ENCODE measurements around the gene NOVA2.
A peak's percentile ranks its signal among the peaks of the same experiment; 100 is the strongest.

The NOVA2 gene

GRCh38 chr19:45887200-45887710 lies 86.4 kb downstream of the NOVA2 start:
- no peak for DNase-seq

- peak; percentile 92 to 94 for DNase-seq
These were observed 87.1 kb downstream of the NOVA2 start for GRCh38 chr19:45886427-45887199.

- peak; percentile 92 to 93 for DNase-seq
These were observed 87.9 kb downstream of the NOVA2 start, which contains the start of gene IRF2BP1 for GRCh38 chr19:45885556-45886426. Gene IRF2BP1, minus strand, starts transcription at chr19:45886141. Its CDS starts 367 bp downstream, at chr19:45885774.

DNA sequence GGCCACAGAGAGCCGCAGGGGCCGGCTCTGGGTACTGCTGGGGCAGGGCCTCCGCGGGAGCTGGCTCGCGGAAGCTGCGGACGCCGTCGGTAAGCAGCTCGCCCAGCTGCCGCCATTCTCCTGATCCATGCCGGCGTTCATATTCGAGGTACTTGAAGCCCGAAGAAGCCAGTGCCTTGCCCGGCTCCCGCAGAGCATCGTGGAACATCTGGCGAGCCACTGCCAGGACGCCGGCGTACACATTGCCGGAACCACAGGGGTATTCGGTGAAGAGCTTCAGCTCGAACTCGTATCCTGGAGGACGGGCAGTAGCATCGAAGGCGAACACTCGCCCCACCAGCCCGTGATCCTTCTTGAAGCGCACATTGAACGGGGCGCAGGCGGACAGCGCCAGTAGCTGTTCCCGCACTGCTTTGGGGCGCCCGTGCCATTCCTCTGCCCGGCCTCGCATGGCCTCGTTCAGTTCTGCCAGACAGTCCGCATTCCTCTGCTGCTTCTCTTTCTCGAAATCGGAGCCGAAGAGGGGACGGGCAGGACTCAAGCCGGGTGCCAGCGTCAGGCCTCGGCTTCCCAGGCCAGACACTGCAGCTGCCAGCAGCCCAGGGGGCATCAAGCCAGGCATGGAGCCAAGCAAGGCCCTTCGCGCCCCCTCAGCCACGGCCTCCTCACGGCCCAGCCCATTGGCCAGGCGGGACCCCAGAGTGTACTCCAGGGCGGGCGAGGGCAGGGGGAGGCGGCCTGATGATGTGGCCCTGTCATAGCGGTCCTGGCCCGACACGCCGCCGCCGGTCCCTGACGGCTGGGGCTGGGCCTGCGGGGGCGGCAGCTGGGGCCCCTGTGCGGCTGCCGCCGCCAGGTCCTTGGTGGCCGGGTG lies 88.7 kb downstream of the NOVA2 start:
- DNase-seq, result no peak

DNA sequence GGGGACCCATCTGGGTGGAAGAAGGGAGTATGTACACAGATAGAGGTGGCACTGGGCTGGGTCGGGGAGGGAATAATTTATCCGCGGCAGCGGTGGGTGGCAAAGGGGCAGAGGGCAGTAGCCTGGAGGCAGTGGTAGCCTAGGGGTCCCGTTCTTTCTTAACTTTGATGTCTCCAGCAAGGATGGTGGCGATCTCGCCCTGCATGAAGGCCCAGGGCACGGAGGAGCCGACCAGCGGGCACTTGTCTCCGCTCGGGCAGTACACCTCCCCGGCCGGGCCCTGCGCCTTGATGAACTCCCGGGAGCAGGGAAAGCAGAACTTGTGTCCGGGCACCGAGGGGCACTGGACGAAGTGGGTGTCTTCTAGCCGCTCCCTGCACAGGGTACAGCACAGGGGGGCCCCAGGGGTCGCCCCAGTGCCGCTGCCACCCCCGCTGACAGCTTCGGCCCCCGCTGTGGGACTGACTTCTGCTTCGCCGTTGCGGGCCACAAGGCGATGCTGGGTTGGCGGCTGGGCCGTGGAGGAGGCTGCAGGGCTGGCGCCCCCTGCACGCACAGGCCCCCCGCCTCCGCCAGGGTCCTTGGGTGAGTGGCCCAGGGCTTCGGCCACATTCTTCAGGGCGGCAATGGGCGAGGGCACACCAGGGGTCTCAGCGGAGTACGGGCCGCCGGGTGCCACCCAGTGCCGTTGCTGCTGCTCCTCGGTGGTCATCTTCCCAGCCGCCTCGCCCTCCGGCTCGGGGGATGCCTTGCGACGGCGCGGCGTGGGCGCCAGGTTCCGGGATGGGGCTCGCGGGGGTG lies 89.6 kb downstream of the NOVA2 start:
- no peak for DNase-seq

Data from CD4-positive, alpha-beta T cell treated with Interleukin-4 for 1 hour (primary cell).